HepG2 (cell line): Measurements from ENCODE around the gene PRCD. TPM values are rescaled to one million over a fixed set of nuclear protein-coding genes. Genes with fewer than 3 reads are reported as not detected.
A peak's percentile ranks its signal among the peaks of the same experiment; 100 is the strongest.

Source experiments
- BCL6 ChIP-seq: IDR thresholded peaks from 2 replicates; pipeline ENCODE4 v1.6.1; 2016; ENCODE audit warnings: missing genetic modification reagents, missing compliant biosample characterization
- HNRNPK ChIP-seq: fragments of 200-400 bp; formaldehyde crosslinking; IDR thresholded peaks from 2 replicates; pipeline ENCODE4 v1.6.1; 2018; ENCODE audit warnings: low read length, low read depth, moderate library complexity, mild to moderate bottlenecking; ENCODE audit not compliant: poor library complexity, severe bottlenecking
- MED1 ChIP-seq: sonication (generic); formaldehyde crosslinking; IDR thresholded peaks from 2 replicates; pipeline ENCODE4 v1.4.0; 2020; ENCODE audit warnings: missing genetic modification reagents
- NCOA2 ChIP-seq: sonication (generic); formaldehyde crosslinking; IDR thresholded peaks from 2 replicates; pipeline ENCODE4 v1.8.0; 2022; ENCODE audit warnings: inconsistent platforms
- RAD21 ChIP-seq: fragments of 450-650 bp; formaldehyde crosslinking; IDR thresholded peaks from 2 replicates; pipeline ENCODE4 v1.5.0; 2020; ENCODE audit warnings: mild to moderate bottlenecking
- SATB2 ChIP-seq: sonication (generic); formaldehyde crosslinking; IDR thresholded peaks from 2 replicates; pipeline ENCODE4 v1.5.0; 2020; ENCODE audit warnings: missing genetic modification reagents
- SRSF1 ChIP-seq: fragments of 200-400 bp; formaldehyde crosslinking; optimal IDR thresholded peaks from 2 replicates; pipeline ENCODE3; 2017; ENCODE audit warnings: mild to moderate bottlenecking, low read depth, low read length, moderate library complexity
- ZNF441 ChIP-seq: sonication (generic); formaldehyde crosslinking; IDR thresholded peaks from 2 replicates; pipeline ENCODE4 v1.7.0; 2021; ENCODE audit warnings: missing genetic modification reagents, borderline replicate concordance
- ZNF672 ChIP-seq: sonication (generic); formaldehyde crosslinking; IDR thresholded peaks from 2 replicates; pipeline ENCODE4 v1.8.1; 2022; ENCODE audit warnings: missing genetic modification reagents
- polyA plus RNA-seq, 8 experiments: library from polyadenylated mRNA; depleted of rRNA in 3 of 8; stranded (reverse) in 7 of 8; unstranded in 1 of 8; fragments of >200 nt; fragmentation: Illumina TruSeq in 4 of 8; extraction: Trizol in 4 of 8; gene quantifications; 2 replicates each; pipeline versions ENCODE4 v1.2.1 to v1.2.3, GENCODE V29; 2011 to 2016; ENCODE audit warnings: low read depth in 4 of 8, missing spikeins in 1 of 8, mixed read lengths in 1 of 8; ENCODE audit not compliant: insufficient read depth in 1 of 8
- total RNA-seq, 5 experiments: library from RNA; depleted of rRNA; stranded (reverse); fragments of >200 nt; fragmentation: Illumina TruSeq; extraction: Trizol; gene quantifications; 2 replicates each; pipeline ENCODE4 v1.2.3, GENCODE V29; 2016; ENCODE audit warnings: low read depth in 1 of 5
- TF ChIP-seq, protein P1 (sequence below): IDR thresholded peaks from 2 replicates; pipeline ENCODE4 v1.6.1; 2016; ENCODE audit warnings: low read depth
- TF ChIP-seq, protein P2 (sequence below): sonication (generic); formaldehyde crosslinking; IDR thresholded peaks from 2 replicates; pipeline ENCODE4 v1.8.0; 2022; ENCODE audit warnings: missing genetic modification reagents, mild to moderate bottlenecking, moderate library complexity, borderline replicate concordance
- TF ChIP-seq, protein P3 (sequence below): sonication (generic); formaldehyde crosslinking; IDR thresholded peaks from 2 replicates; pipeline ENCODE4 v1.4.0; 2020; ENCODE audit warnings: missing genetic modification reagents
- TF ChIP-seq, protein P4 (sequence below): sonication (generic); formaldehyde crosslinking; IDR thresholded peaks from 2 replicates; pipeline ENCODE4 v1.4.0; 2020; ENCODE audit warnings: missing genetic modification reagents, borderline replicate concordance
- TF ChIP-seq, protein P5 (sequence below): sonication (generic); formaldehyde crosslinking; IDR thresholded peaks from 2 replicates; pipeline ENCODE4 v1.8.1; 2023; ENCODE audit warnings: missing genetic modification reagents, mild to moderate bottlenecking, borderline replicate concordance
- TF ChIP-seq, protein P6 (sequence below): sonication (generic); formaldehyde crosslinking; IDR thresholded peaks from 2 replicates; pipeline ENCODE4 v1.8.0; 2022; ENCODE audit warnings: mild to moderate bottlenecking, missing genetic modification reagents; ENCODE audit not compliant: insufficient replicate concordance
- TF ChIP-seq, protein P7 (sequence below): sonication (generic); formaldehyde crosslinking; IDR thresholded peaks from 2 replicates; pipeline ENCODE4 v1.8.1; 2023; ENCODE audit warnings: mild to moderate bottlenecking, moderate library complexity, missing genetic modification reagents
- TF ChIP-seq, protein P8 (sequence below): IDR thresholded peaks from 2 replicates; pipeline ENCODE4 v1.6.1; 2018; ENCODE audit warnings: missing genetic modification reagents, mild to moderate bottlenecking, missing compliant biosample characterization

The PRCD gene
- total and polyA plus RNA-seq, 2 of the 13 experiments (the other 11 are each of a cell fraction or from before 2014, with no cell fraction given): 0.51 TPM; not detected in 1

DNA sequence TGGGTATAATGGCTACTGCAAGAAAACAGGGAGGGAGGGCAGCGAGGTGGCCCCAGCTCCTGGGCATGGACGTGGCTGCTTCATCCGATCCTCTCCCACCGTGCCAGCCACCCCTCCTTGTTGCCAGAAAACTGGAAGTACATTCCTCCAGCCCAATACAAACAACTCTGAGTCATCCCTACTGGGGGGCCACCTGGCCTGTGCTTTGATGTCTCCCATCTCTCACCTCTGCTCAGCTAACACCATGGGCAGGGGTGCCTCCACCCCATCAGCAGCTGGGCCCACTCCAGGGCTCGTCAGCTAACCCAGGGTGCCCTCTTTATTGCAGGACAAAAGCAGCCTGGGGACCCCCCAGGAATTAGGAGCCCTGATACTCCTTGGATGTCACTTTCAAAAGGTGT is 40.6 kb upstream of the PRCD start (continued):
- TF ChIP-seq, protein P1, sequence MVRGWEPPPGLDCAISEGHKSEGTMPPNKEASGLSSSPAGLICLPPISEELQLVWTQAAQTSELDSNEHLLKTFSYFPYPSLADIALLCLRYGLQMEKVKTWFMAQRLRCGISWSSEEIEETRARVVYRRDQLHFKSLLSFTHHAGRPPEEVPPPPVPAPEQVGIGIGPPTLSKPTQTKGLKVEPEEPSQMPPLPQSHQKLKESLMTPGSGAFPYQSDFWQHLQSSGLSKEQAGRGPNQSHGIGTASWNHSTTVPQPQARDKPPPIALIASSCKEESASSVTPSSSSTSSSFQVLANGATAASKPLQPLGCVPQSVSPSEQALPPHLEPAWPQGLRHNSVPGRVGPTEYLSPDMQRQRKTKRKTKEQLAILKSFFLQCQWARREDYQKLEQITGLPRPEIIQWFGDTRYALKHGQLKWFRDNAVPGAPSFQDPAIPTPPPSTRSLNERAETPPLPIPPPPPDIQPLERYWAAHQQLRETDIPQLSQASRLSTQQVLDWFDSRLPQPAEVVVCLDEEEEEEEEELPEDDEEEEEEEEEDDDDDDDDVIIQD (CRISPR knock-in tag): peak; percentile 75
- TF ChIP-seq BCL6 (CRISPR knock-in tag) (peak; percentile 88), RAD21 (CRISPR knock-in tag) (peak; percentile 30; the same call in 1 of the 2 replicates), SRSF1 (peak; percentile 98), ZNF672 (CRISPR knock-in tag) (no peak), NCOA2 (CRISPR knock-in tag) (peak; percentile 90), HNRNPK (no peak), MED1 (CRISPR knock-in tag) (peak; percentile 86), SATB2 (CRISPR knock-in tag) (no peak), ZNF441 (CRISPR knock-in tag) (peak; percentile 62; the same call in 1 of the 2 replicates)
- TF ChIP-seq, protein P2, sequence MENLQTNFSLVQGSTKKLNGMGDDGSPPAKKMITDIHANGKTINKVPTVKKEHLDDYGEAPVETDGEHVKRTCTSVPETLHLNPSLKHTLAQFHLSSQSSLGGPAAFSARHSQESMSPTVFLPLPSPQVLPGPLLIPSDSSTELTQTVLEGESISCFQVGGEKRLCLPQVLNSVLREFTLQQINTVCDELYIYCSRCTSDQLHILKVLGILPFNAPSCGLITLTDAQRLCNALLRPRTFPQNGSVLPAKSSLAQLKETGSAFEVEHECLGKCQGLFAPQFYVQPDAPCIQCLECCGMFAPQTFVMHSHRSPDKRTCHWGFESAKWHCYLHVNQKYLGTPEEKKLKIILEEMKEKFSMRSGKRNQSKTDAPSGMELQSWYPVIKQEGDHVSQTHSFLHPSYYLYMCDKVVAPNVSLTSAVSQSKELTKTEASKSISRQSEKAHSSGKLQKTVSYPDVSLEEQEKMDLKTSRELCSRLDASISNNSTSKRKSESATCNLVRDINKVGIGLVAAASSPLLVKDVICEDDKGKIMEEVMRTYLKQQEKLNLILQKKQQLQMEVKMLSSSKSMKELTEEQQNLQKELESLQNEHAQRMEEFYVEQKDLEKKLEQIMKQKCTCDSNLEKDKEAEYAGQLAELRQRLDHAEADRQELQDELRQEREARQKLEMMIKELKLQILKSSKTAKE (CRISPR knock-in tag): peak; percentile 78; the same call in 1 of the 2 replicates
- TF ChIP-seq, protein P3, sequence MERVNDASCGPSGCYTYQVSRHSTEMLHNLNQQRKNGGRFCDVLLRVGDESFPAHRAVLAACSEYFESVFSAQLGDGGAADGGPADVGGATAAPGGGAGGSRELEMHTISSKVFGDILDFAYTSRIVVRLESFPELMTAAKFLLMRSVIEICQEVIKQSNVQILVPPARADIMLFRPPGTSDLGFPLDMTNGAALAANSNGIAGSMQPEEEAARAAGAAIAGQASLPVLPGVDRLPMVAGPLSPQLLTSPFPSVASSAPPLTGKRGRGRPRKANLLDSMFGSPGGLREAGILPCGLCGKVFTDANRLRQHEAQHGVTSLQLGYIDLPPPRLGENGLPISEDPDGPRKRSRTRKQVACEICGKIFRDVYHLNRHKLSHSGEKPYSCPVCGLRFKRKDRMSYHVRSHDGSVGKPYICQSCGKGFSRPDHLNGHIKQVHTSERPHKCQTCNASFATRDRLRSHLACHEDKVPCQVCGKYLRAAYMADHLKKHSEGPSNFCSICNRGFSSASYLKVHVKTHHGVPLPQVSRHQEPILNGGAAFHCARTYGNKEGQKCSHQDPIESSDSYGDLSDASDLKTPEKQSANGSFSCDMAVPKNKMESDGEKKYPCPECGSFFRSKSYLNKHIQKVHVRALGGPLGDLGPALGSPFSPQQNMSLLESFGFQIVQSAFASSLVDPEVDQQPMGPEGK (CRISPR knock-in tag): peak; percentile 100
- TF ChIP-seq, protein P4, sequence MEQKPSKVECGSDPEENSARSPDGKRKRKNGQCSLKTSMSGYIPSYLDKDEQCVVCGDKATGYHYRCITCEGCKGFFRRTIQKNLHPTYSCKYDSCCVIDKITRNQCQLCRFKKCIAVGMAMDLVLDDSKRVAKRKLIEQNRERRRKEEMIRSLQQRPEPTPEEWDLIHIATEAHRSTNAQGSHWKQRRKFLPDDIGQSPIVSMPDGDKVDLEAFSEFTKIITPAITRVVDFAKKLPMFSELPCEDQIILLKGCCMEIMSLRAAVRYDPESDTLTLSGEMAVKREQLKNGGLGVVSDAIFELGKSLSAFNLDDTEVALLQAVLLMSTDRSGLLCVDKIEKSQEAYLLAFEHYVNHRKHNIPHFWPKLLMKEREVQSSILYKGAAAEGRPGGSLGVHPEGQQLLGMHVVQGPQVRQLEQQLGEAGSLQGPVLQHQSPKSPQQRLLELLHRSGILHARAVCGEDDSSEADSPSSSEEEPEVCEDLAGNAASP (CRISPR knock-in tag): peak; percentile 77; the same call in 1 of the 2 replicates
- TF ChIP-seq, protein P5, sequence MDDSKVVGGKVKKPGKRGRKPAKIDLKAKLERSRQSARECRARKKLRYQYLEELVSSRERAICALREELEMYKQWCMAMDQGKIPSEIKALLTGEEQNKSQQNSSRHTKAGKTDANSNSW (CRISPR knock-in tag): no peak
- TF ChIP-seq, protein P6, sequence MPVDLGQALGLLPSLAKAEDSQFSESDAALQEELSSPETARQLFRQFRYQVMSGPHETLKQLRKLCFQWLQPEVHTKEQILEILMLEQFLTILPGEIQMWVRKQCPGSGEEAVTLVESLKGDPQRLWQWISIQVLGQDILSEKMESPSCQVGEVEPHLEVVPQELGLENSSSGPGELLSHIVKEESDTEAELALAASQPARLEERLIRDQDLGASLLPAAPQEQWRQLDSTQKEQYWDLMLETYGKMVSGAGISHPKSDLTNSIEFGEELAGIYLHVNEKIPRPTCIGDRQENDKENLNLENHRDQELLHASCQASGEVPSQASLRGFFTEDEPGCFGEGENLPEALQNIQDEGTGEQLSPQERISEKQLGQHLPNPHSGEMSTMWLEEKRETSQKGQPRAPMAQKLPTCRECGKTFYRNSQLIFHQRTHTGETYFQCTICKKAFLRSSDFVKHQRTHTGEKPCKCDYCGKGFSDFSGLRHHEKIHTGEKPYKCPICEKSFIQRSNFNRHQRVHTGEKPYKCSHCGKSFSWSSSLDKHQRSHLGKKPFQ (CRISPR knock-in tag): peak; percentile 87
- TF ChIP-seq, protein P7, sequence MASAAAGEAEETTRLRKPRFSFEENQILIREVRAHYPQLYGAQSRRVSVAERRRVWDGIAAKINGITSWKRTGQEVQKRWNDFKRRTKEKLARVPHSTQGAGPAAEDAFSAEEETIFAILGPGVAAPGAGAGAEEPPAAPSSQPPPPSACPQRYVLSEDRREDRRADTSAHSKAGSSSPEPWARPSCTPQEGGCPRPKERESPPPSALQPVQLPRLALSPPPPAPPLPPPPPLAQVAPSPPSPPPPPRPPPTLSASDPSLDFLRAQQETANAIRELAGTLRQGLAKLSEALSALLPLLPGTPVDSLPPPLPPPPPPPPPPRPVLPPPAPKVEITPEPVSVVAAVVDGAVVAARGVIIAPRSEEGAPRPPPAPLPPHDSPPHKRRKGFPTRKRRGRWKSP: no peak
- TF ChIP-seq, protein P8, sequence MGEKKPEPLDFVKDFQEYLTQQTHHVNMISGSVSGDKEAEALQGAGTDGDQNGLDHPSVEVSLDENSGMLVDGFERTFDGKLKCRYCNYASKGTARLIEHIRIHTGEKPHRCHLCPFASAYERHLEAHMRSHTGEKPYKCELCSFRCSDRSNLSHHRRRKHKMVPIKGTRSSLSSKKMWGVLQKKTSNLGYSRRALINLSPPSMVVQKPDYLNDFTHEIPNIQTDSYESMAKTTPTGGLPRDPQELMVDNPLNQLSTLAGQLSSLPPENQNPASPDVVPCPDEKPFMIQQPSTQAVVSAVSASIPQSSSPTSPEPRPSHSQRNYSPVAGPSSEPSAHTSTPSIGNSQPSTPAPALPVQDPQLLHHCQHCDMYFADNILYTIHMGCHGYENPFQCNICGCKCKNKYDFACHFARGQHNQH (CRISPR knock-in tag): peak; percentile 97
